ENCODE data around the gene RPL32.
A peak's percentile ranks its signal among the peaks of the same experiment; 100 is the strongest.
"Not testable (repeated sequence)": the region's sequence is repeated elsewhere in the genome, so short reads cannot be mapped to it uniquely, and the experiment has no call there.

RPL32 gene

GRCh38 chr3:12810013-12810780 is 31.2 kb downstream of the RPL32 start:
- FAIRE-seq (peak; percentile 98), DNase-seq (ENCODE audit: insufficient read length, low spot score) (peak; percentile 96)

- no peak for FAIRE-seq
- no peak for DNase-seq (ENCODE audit: insufficient read length, low spot score)
Observed at GRCh38 chr3:12809435-12809834, 31.9 kb downstream of the RPL32 start.

DNA sequence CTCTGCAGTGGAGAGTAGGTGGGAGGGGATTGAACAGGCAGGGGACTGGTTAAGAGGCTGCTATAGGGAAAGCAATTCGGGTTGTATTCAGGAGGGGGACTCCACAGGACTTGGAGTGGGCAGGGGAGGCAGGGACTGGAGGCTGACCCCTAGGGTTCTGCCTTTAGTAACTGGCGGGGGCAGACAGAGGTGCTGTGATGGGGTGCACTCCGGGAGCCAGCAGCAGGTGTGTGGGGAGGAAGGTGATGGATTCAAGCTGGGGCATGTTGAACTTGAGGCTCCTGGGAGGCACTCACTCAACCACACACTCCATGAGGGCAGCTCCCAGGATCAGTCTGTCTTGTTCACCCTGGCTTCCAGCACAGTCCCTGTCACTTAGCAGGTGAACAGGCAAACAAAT is 32.4 kb downstream of the RPL32 start:
- DNase-seq (ENCODE audit: insufficient read length, low spot score): no peak
- FAIRE-seq: no peak

- DNase-seq (ENCODE audit: insufficient read length, low spot score): no peak
- no peak for FAIRE-seq
Observed at GRCh38 chr3:12808587-12808986, 32.8 kb downstream of the RPL32 start.

DNA sequence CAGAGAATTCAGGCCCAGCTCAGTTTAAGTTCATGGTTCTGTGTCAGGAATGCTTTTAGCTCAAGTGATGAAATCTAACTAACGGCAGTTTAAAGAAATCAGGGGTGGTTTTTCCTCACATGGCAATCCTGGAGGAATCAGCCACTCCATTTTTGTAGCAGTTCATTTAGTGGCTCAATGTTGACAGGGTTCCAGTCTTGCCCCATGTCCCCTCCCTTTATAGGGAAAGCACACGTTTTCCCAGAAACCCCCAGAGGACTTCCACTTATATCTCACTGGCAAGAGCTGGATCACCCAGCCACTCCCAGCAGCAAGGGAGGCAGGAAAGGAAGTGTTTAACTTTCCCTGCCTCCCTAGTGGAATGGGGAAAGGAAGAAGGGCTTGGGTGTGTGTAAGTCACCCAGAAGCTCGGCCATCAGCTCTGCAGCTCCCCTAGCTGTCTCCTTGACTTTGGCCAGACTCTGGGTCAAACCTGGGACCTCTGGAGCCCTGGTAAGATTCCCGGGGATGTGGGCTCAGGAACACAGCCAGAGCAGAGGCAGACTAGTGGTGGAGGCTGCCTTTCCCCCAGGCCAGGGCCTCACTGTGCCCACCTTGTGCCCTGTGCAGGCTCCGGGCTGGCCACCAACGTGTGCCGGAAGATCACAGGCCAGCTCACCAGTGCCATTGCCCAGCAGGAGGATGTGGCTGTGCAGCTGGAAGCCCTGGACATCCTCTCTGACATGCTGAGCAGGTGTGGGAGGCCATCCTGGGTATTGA is 33.6 kb downstream of the RPL32 start:
- DNase-seq (ENCODE audit: insufficient read length, low spot score) (no peak), FAIRE-seq (no peak)

- no peak for DNase-seq (ENCODE audit: insufficient read length, low spot score)
- no peak for FAIRE-seq
Observed at GRCh38 chr3:12807066-12807465, 34.3 kb downstream of the RPL32 start.

DNA sequence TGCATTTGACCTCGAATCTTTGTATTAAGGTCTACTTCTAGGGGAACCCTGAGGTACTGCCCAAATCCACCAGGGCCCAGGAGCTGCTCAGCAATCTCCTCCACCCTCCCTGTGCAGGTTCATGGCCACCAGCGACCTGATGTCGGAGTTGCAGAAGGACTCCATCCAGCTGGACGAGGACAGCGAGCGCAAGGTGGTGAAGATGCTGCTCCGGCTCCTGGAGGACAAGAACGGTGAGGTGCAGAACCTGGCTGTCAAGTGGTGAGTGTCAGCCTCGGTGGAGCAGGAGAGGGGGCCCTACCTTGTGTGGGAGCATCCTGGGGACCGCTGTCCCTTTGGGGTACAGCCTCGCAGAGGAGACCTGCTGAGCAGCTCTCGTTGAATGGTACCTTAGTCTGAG is 38.0 kb downstream of the RPL32 start:
- no peak for DNase-seq (ENCODE audit: insufficient read length, low spot score)
- FAIRE-seq: no peak

- FAIRE-seq (no peak), DNase-seq (ENCODE audit: insufficient read length, low spot score) (no peak)
Observed at GRCh38 chr3:12799525-12800440, 41.6 kb downstream of the RPL32 start.

- no peak for FAIRE-seq
- no peak for DNase-seq (ENCODE audit: insufficient read length, low spot score)
Observed at GRCh38 chr3:12798559-12799179, 42.7 kb downstream of the RPL32 start.

DNA sequence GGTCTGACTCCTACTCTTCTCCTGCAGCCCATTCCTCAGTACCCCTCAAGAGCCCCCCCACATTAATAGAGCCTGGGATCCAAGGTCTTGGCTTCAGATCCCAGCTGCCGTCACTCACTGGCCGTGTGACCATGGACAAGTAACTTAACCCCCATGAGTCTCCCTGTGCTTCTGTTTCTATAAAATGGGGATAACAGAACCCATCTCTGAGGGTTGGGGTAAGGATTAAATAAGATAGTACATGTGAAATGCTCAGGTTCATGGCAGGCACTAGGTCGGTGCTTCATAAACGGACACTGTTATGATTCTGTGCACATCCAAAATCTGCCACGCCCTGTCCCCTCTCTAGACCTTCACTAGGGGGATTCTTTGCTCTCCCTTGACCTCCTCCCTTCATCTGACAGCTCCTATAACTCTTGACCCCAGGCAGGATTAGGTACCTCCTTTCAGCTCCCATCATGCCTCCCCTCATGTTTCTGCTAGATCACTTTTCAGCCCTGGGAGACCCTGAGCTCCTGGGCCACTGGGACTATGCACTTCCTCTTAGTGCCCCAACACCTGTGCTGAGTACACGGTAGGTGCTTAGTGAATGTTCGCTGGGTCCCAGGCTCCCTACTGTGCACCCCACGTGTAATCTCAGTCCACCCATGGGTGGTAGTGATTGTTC is 43.3 kb downstream of the RPL32 start:
- FAIRE-seq (no peak), DNase-seq (ENCODE audit: insufficient read length, low spot score) (no peak)

DNA sequence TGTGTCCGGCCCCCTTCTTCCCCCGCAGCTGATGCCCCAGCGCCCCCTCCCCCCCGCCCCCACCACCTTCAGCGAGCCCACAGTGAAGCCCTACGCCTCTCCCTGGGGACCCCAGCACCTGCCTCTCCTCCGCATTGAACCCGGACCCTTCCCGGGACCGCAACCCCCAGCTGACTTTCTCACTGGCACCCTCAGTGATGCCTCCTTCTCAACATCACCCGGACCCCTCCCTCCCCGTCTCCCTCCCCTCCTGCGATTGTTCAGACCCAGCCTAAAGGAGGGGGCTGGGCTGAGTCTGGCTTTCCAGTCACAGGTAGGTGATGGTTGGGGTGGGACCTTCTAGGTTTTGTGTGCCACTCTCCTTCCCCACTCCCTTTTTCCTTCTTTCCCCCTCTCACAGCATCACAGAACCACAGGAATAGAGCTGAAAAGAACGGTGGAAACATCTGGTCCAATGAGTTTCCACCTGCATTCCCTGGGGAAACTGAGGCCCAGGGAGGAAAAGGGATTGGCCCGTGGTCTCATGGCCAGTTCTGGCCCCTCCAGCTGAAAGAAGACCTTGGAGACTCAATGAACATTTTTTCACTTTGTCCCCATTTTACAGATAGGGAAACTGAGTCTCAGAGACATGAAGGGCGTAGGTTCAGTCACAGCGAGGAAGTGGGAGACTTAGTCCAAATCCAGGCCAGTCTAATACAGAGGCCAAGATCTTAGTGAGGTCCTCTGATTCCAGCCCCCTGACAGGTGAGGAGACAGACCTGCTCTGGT is 44.1 kb downstream of the RPL32 start:
- no peak for DNase-seq (ENCODE audit: insufficient read length, low spot score)
- FAIRE-seq: no peak

GRCh38 chr3:12796171-12797123 is 44.9 kb downstream of the RPL32 start, which contains the start of gene CAND2:
Gene CAND2, plus strand, starts transcription at chr3:12796680. Its CDS starts 41 bp downstream, at chr3:12796721.
- DNase-seq (ENCODE audit: insufficient read length, low spot score) (no peak), FAIRE-seq (no peak)

DNA sequence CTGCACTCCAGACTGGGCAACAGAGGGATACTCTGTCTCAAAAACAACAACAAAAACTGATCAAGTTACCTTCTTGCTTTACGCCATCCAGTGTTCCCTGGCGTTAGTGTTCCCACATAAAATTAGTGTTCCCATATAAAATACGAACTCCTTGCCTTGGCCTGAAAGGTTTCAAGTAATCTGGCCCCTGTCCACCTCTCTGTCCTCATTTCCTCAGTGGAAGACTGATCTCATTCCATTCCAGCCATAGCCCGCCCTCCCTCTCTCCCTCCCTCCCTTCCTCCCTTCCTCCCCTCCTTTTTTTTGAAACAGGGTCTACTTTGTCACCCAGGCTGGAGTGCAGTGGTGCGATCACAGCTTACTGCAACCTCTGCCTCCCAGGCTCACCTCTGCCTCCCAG is 47.7 kb downstream of the RPL32 start:
- no peak for DNase-seq (ENCODE audit: insufficient read length, low spot score)
- FAIRE-seq: no peak

DNA sequence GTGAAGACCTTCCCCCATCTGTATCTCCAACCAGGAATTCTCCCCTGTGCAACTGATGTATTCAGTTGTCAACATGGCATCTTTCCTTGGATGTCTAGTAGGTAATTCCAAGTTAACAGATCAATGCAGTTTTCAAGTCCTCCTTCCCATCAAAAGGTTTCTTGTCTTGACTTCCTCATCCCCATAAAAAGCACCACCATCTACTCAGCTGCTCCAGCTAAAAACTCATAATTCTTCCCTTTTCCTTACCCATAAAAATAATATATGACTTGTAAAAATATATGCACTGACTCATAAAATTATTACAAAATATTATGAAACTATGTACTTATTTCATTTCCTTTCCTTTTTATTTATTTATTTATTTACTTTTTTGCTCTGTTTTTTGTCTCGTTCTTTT is 49.9 kb downstream of the RPL32 start:
- DNase-seq (ENCODE audit: insufficient read length, low spot score): no peak
- FAIRE-seq: no peak

- FAIRE-seq; DNase-seq (ENCODE audit: insufficient read length, low spot score): not testable (repeated sequence)
Observed at GRCh38 chr3:12787967-12788690, 53.2 kb downstream of the RPL32 start.

DNA sequence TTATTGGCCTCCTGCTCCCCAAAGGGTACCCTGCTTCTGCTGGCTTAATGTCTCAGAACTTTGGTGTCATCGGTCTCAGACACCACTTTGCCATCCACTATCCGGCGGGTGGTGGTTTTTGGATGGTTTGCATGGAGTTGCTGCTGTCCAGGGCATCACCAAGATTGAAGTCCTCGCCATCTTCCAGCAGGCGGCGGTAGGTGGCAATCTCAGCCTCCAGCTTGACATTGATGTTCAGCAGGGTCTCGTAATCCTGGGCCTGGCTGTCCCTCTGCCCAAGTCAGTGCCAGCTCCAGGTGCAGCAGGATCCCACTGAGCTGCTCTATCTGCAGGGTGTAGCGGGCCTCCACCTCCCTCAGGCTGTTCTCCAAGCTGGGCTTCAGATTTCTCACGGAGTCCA is 54.0 kb downstream of the RPL32 start:
- peak; percentile 49 for FAIRE-seq
- not testable (repeated sequence) for DNase-seq (ENCODE audit: insufficient read length, low spot score)

DNA sequence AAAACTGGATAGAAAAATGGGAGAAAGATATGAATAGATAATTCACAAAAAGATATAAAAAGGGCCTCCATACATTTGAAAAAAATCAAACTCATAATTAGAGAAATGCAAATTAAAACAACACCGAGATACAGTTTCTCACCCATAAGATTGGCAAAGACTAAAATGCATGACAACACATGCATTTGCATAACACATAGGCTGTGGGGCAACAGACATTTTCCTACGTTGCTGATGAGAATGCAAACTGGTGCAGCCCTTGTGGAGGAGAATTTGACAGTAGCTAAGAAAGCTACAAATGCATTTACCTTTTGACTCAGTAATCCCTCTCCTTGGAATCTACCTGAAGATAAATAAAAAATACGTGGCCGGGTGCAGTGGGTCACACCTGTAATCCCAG is 56.3 kb downstream of the RPL32 start:
- DNase-seq (ENCODE audit: insufficient read length, low spot score) (no peak), FAIRE-seq (no peak)

All from HTR-8/SVneo (cell line).